Keratinocyte (primary cell): ENCODE data around the gene HES2. TPM values are rescaled to one million over a fixed set of nuclear protein-coding genes. Genes with fewer than 3 reads are reported as not detected.

Source experiments
- DNase-seq: peaks from one replicate; pipeline ENCODE4 v3.0.0-alpha.2; 2011; ENCODE audit warnings: low read depth, missing footprints, low spot score
- FAIRE-seq: peaks from 2 replicates; lab custom pipeline; 2011; peaks lifted over from hg19 to GRCh38; lab: Jason Lieb, UNC
- H2AFZ ChIP-seq: 2 replicates; pipeline ENCODE4 v1.6.0; 2012; ENCODE audit warnings: low read length, control low read depth, inconsistent platforms; ENCODE audit not compliant: control insufficient read depth
- H3K27ac ChIP-seq: 2 replicates; pipeline ENCODE4 v1.5.1; 2011; ENCODE audit warnings: low read length; ENCODE audit not compliant: control insufficient read depth, insufficient read depth
- H3K27me3 ChIP-seq: 3 replicates; pipeline ENCODE4 v1.6.0; 2011; ENCODE audit warnings: low read length; ENCODE audit not compliant: control insufficient read depth, insufficient read depth; ENCODE audit errors: extremely low read depth
- H3K36me3 ChIP-seq, 2 experiments: 2 replicates in 1 of 2; 3 replicates in 1 of 2; pipeline ENCODE4 v1.5.1; 2011; ENCODE audit warnings: low read length in 2 of 2, mild to moderate bottlenecking in 1 of 2; ENCODE audit not compliant: control insufficient read depth in 2 of 2, insufficient read depth in 2 of 2; ENCODE audit errors: extremely low read depth in 1 of 2
- H3K4me1 ChIP-seq: 3 replicates; pipeline ENCODE4 v1.5.1; 2011; ENCODE audit warnings: low read length; ENCODE audit not compliant: control insufficient read depth, insufficient read depth; ENCODE audit errors: extremely low read depth
- H3K4me2 ChIP-seq: 3 replicates; pipeline ENCODE4 v1.6.0; 2011; ENCODE audit warnings: low read depth, low read length; ENCODE audit not compliant: control insufficient read depth, insufficient read depth; ENCODE audit errors: extremely low read depth
- H3K4me3 ChIP-seq, 3 experiments: fragments of 200-600 bp in 1 of 3; sonication (generic) in 1 of 3; 2 replicates in 2 of 3; 3 replicates in 1 of 3; pipeline ENCODE4 v1.5.1; 2011 to 2016; ENCODE audit warnings: low read length in 3 of 3, mild to moderate bottlenecking in 3 of 3, control low read depth in 2 of 3, inconsistent platforms in 1 of 3, low read depth in 1 of 3, mixed read lengths in 1 of 3, mixed run types in 1 of 3, moderate library complexity in 1 of 3; ENCODE audit not compliant: control insufficient read depth in 2 of 3, insufficient read depth in 2 of 3; ENCODE audit errors: extremely low read depth in 1 of 3
- H3K79me2 ChIP-seq: 2 replicates; pipeline ENCODE4 v1.6.0; 2012; ENCODE audit warnings: low read length; ENCODE audit not compliant: control insufficient read depth, insufficient read depth
- H3K9ac ChIP-seq: 3 replicates; pipeline ENCODE4 v1.6.0; 2011; ENCODE audit warnings: low read length; ENCODE audit not compliant: control insufficient read depth, insufficient read depth; ENCODE audit errors: extremely low read depth
- H3K9me1 ChIP-seq: 3 replicates; pipeline ENCODE4 v1.6.0; 2011; ENCODE audit warnings: low read length; ENCODE audit not compliant: control insufficient read depth, insufficient read depth; ENCODE audit errors: extremely low read depth
- H3K9me3 ChIP-seq: 2 replicates; pipeline ENCODE4 v1.5.1; 2012; ENCODE audit warnings: low read depth, low read length; ENCODE audit not compliant: control insufficient read depth
- H4K20me1 ChIP-seq: 3 replicates; pipeline ENCODE4 v1.6.0; 2011; ENCODE audit warnings: low read length; ENCODE audit not compliant: control insufficient read depth, insufficient read depth; ENCODE audit errors: extremely low read depth
- EZH2 ChIP-seq: IDR thresholded peaks from one replicate; pipeline ENCODE4 v1.6.1; 2012; ENCODE audit warnings: inconsistent platforms, mild to moderate bottlenecking, low read length, moderate library complexity
- dilution Hi-C: fragments of 300-500 bp; cut with MboI; formaldehyde crosslinking; loops from one replicate; pipeline ENCODE4 v1.7.0; 2020; ENCODE audit warnings: low sequenced_read_pairs; ENCODE audit not compliant: extremely low pct_ligation_motif_present
- polyA plus RNA-seq, 5 experiments: library from polyadenylated mRNA; depleted of rRNA in 3 of 5; stranded (reverse) in 3 of 5; stranded (forward) in 1 of 5; unstranded in 1 of 5; fragments of >200 nt; gene quantifications; 1 replicate in 1 of 5; 2 replicates in 3 of 5; 3 replicates in 1 of 5; pipeline versions ENCODE4 v1.2.1 to v1.2.3, GENCODE V29; 2011 to 2012; ENCODE audit warnings: missing spikeins in 2 of 5, low read depth in 1 of 5, low replicate concordance in 1 of 5
- TF ChIP-seq, protein P1 (sequence below), 3 experiments: IDR thresholded peaks in 1 of 3; conservative IDR thresholded peaks in 1 of 3; optimal IDR thresholded peaks in 1 of 3; 2 replicates in 2 of 3; 3 replicates in 1 of 3; pipeline versions ENCODE3 to v1.5.1; 2011; ENCODE audit warnings: low read length in 3 of 3, mild to moderate bottlenecking in 3 of 3, moderate library complexity in 2 of 3, control low read depth in 1 of 3, inconsistent platforms in 1 of 3; ENCODE audit not compliant: insufficient read depth in 2 of 3; ENCODE audit errors: extremely low read depth in 1 of 3

Gene HES2
- polyA plus RNA-seq, 1 donor (not counting 4 experiments of a cell fraction or from before 2014, with no cell fraction given), result 30.1 TPM

DNA sequence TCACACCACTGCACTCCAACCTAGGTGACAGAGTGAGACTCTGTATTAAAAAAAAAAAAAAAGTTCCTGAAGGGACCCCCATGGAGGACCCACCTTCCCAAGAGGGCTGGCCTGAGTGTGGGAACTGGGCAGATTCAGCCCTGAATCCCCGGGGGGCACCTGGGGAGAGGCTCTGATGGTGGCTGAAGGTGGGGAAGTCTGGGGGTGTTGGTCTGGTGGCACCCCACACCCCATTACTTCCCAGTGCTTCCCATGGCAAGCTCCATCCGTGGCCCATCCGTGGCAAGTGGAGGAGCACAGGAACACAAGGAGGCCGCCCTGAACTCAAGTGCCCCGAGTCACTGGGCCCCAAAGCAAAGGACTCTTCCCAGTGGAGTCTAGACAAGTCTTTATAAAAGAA lies 47.0 kb upstream of the HES2 start:
- Histone ChIP-seq H3K9me3 (no peaks in the 10 kb centered on the region), H3K4me2 (no peak overlapping the region), H3K4me1 (peaks cover 5% of the 10 kb centered on the region), H2AFZ (no peak overlapping the region), H3K9ac (no peak overlapping the region), H3K9me1 (no peaks in the 10 kb centered on the region), H3K27ac (no peak overlapping the region), H3K36me3 (peaks cover 46 to 63% of the 10 kb centered on the region in 2 experiments), H3K79me2 (no peaks in the 10 kb centered on the region), H3K27me3 (no peaks in the 10 kb centered on the region), H3K4me3 (no peak overlapping the region), H4K20me1 (no peaks in the 10 kb centered on the region)
- TF ChIP-seq, protein P1, sequence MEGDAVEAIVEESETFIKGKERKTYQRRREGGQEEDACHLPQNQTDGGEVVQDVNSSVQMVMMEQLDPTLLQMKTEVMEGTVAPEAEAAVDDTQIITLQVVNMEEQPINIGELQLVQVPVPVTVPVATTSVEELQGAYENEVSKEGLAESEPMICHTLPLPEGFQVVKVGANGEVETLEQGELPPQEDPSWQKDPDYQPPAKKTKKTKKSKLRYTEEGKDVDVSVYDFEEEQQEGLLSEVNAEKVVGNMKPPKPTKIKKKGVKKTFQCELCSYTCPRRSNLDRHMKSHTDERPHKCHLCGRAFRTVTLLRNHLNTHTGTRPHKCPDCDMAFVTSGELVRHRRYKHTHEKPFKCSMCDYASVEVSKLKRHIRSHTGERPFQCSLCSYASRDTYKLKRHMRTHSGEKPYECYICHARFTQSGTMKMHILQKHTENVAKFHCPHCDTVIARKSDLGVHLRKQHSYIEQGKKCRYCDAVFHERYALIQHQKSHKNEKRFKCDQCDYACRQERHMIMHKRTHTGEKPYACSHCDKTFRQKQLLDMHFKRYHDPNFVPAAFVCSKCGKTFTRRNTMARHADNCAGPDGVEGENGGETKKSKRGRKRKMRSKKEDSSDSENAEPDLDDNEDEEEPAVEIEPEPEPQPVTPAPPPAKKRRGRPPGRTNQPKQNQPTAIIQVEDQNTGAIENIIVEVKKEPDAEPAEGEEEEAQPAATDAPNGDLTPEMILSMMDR (optimal IDR thresholded peaks at IDR 0.05 in 1 of 3, IDR thresholded peaks at IDR 0.05 in 1 of 3, conservative IDR thresholded peaks at IDR 0.05 in 1 of 3; ENCODE audit: extremely low read depth in 1 of 3, insufficient read depth in 2 of 3, low read length in 3 of 3), result no peak
- no peak for TF ChIP-seq EZH2
- dilution Hi-C loops, result no loop called here
- FAIRE-seq (no peak), DNase-seq (no peak)

DNA sequence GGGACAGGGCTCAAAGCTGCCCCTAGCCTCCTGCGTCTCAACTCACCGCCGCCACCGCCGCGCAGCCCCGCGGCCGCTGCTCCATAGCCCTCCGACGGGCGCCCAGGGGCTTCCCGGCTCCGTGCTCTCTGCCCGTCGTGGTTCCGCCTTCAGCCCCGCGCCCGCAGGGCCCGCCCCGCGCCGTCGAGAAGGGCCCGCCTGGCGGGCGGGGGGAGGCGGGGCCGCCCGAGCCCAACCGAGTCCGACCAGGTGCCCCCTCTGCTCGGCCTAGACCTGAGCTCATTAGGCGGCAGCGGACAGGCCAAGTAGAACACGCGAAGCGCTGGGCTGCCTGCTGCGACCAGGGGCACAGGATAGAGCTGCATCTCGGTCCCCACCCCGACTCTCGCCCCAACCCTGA lies 46.3 kb upstream of the HES2 start, which contains the start of gene TNFRSF25:
Gene TNFRSF25 (minus strand): TSS at position 151 of the 400 bp plus-strand sequence. CDS start 66 bp downstream, at position 85.
- TF ChIP-seq EZH2, result no peak
- TF ChIP-seq, protein P1 (optimal IDR thresholded peaks at IDR 0.05 in 1 of 3, IDR thresholded peaks at IDR 0.05 in 1 of 3, conservative IDR thresholded peaks at IDR 0.05 in 1 of 3; ENCODE audit: extremely low read depth in 1 of 3, insufficient read depth in 2 of 3, low read length in 3 of 3), result no peak
- Histone ChIP-seq H3K9ac (no peak within 1 kb of the TSS), H2AFZ (no peak within 1 kb of the TSS), H3K4me1 (peaks cover under 1% of the 10 kb centered on the region), H3K4me3 (no peak within 1 kb of the TSS), H3K27me3 (no peaks in the 10 kb centered on the region), H3K79me2 (no peaks in the 10 kb centered on the region), H3K4me2 (no peak within 1 kb of the TSS), H3K27ac (no peak within 1 kb of the TSS), H3K36me3 (peaks cover 52 to 66% of the 10 kb centered on the region in 2 experiments), H3K9me1 (no peaks in the 10 kb centered on the region), H3K9me3 (no peaks in the 10 kb centered on the region), H4K20me1 (no peaks in the 10 kb centered on the region)
- dilution Hi-C loops, result no loop called here
- DNase-seq, result no peak
- no peak for FAIRE-seq
